Pancreas (tissue), 10 donors: ENCODE results near the gene ISY1. TPM values are rescaled to one million over a fixed set of nuclear protein-coding genes. Genes with fewer than 3 reads are reported as not detected.
A peak's percentile ranks its signal among the peaks of the same experiment; 100 is the strongest.

Experiments used
- ATAC-seq, 4 donors: fragments of 200-7000 bp; cut with Tn5 transposase; one replicate each; pipeline versions ENCODE4 v1.8.0 to v1.9.1; 2020; ENCODE audit warnings: mild to moderate bottlenecking in 4 of 4, moderate library complexity in 4 of 4
- DNase-seq, 6 donors: peaks; one replicate each; pipeline ENCODE4 v3.0.0-alpha.2; 2020
- FAIRE-seq: peaks from 2 replicates; lab custom pipeline; 2012; peaks lifted over from hg19 to GRCh38; lab: Jason Lieb, UNC
- H3K27ac ChIP-seq, 4 donors: fragments of 200-600 bp; sonication (generic); 1 replicate in 3 of 4; 2 replicates in 1 of 4; pipeline versions ENCODE4 v1.5.0 to v1.8.0; 2020
- H3K27me3 ChIP-seq, 4 donors: fragments of 200-600 bp; one replicate each; pipeline ENCODE4 v1.8.0; 2021
- H3K36me3 ChIP-seq, 3 donors: fragments of 200-600 bp; sonication (generic) in 1 of 3; one replicate each; pipeline versions ENCODE4 v1.5.0 to v1.8.0; 2020 to 2021
- H3K4me1 ChIP-seq, 3 donors: fragments of 200-600 bp; one replicate each; pipeline ENCODE4 v1.8.0; 2021
- H3K4me3 ChIP-seq, 4 donors: fragments of 200-600 bp; sonication (generic) in 2 of 4; one replicate each; pipeline versions ENCODE4 v1.5.0 to v1.8.0; 2020 to 2021
- H3K9me3 ChIP-seq, 4 donors: fragments of 200-600 bp; one replicate each; pipeline ENCODE4 v1.8.0; 2021
- WGBS, 2 donors: extraction: QIAGEN DNeasy Blood & Tissue Kit; methylation state at CpG; one replicate each; pipeline ENCODE4 v1.1.7; 2013; 5-methylcytosine and 5-hydroxymethylcytosine counted together
- intact Hi-C, 3 donors: fragments of 100-400 bp; cut with DNase I; formaldehyde crosslinking; loops; one replicate each; pipeline versions ENCODE4 v1.11.1 to v1.14.2; 2022
- polyA plus RNA-seq, 2 donors: library from polyadenylated mRNA; stranded (reverse); fragments of 200-250 nt; gene quantifications; one replicate each; pipeline ENCODE4 v1.2.3, GENCODE V29; 2013
- total RNA-seq, 6 donors: library from RNA; stranded (reverse); fragmentation: NEBNext Ultra II Directional in 4 of 6; extraction: Animal tissue kit (Norgen Biotek cat#: 25700) in 4 of 6; gene quantifications; one replicate each; pipeline versions ENCODE4 v1.2.1 to v1.2.4, GENCODE V29; 2021 to 2023
- TF ChIP-seq, protein P1 (sequence below), 4 donors: fragments of 200-600 bp; sonication (generic) in 3 of 4; IDR thresholded peaks; one replicate each; pipeline versions ENCODE4 v1.5.0 to v1.8.0; 2021; ENCODE audit warnings: antibody characterized with exemption in 4 of 4
- donor health status: healthy with polysubstance abuse.
- donor health status: DM: no; HTN: no; CAD: no; lungs with moderate emphysema.
- donor health status: DM: no; HTN: no; CAD: no.
- donor health status: control.
- donor health status: control.
- donor health status: Bipolar disorder and iron deficiency.
- donor health status: DM: yes; HTN: yes; CAD: no.
- donor health status: DM: no; HTN: no; CAD: no.
- donor health status: DM: no; HTN: no; CAD: no.
- donor health status: DM: yes; HTN: yes; CAD: no.

Gene ISY1
- total RNA-seq = 10 to 100 TPM in 5 of 6 donors, 1 to 10 TPM in 1; 9.2 to 17.2 (median 14.6) TPM
- 10 to 100 TPM; 11.3 to 11.6 TPM for polyA plus RNA-seq

DNA sequence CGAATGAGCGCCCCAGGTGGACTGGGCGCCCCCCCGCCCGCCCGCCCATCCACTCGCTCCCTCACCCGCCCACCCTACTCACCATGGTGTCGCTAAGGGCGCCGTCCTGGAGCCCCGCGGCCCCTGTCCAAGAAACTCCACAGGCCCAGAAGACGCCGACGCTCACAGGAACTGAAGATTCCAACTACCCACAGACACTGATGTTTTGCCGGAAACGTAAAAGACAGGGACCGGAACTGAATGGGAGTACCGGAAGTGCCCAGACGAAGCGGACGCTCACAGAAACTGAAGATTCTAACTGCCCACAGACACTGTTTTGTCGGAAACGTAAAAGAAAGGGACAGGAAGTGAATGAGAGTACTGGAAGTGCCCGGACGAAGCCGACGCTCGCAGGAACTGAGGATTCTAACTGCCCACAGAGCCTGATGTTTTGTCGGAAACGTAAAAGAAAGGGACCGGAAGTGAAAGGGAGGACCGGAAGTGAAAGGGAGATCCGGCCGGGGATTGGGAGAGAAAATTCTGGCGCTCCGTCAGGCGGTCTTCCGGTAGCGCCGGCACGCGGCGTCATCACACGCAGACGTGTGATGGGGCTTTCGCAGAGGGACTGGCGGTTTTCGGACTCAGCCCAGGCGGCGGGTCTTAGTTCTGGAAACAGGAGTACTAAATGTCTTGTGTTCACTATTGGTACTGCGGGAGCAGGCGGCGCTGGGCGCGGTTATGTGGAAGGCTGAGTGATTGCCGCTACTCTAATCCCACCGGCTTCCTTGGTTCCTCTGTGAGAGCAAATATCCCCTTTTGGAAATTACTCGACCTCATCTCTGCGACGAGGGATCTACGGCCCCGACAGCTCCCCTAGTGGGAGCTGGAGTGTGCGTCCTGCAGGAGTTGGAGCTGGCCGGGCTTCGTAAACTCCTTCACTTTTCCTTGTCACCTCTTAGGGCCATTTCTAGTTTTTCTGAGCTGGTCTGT lies at the start of gene ISY1:
TSS of gene ISY1 (minus strand) at position 173 of the 969 bp plus-strand sequence. CDS start at position 85, 88 bp downstream.
- peaks cover 0 to 32% (median 3%) of the 10 kb centered on the region in 3 donors for H3K36me3 ChIP-seq
- peaks cover 0 to 8% (median 0%) of the 10 kb centered on the region in 3 donors for H3K4me1 ChIP-seq
- FAIRE-seq = no peak
- H3K27me3 ChIP-seq = no peaks in the 10 kb centered on the region
- peak; percentile 89 to 97 (median 92) for ATAC-seq
- H3K4me3 ChIP-seq = peak within 1 kb of the TSS; percentile 45 to 78 (median 70)
- H3K27ac ChIP-seq = peak within 1 kb of the TSS; percentile 89 to 95 (median 92)
- intact Hi-C loops = no loop called here
- peak; percentile 84 to 91 (median 89) for DNase-seq
- 0% methylated on average over 67 of the region's 67 CpGs for WGBS, 2 donors
- TF ChIP-seq, protein P1, sequence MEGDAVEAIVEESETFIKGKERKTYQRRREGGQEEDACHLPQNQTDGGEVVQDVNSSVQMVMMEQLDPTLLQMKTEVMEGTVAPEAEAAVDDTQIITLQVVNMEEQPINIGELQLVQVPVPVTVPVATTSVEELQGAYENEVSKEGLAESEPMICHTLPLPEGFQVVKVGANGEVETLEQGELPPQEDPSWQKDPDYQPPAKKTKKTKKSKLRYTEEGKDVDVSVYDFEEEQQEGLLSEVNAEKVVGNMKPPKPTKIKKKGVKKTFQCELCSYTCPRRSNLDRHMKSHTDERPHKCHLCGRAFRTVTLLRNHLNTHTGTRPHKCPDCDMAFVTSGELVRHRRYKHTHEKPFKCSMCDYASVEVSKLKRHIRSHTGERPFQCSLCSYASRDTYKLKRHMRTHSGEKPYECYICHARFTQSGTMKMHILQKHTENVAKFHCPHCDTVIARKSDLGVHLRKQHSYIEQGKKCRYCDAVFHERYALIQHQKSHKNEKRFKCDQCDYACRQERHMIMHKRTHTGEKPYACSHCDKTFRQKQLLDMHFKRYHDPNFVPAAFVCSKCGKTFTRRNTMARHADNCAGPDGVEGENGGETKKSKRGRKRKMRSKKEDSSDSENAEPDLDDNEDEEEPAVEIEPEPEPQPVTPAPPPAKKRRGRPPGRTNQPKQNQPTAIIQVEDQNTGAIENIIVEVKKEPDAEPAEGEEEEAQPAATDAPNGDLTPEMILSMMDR (IDR thresholded peaks at IDR 0.05) = peak; percentile 31 to 61 (median 38)
- no peaks in the 10 kb centered on the region for H3K9me3 ChIP-seq

DNA sequence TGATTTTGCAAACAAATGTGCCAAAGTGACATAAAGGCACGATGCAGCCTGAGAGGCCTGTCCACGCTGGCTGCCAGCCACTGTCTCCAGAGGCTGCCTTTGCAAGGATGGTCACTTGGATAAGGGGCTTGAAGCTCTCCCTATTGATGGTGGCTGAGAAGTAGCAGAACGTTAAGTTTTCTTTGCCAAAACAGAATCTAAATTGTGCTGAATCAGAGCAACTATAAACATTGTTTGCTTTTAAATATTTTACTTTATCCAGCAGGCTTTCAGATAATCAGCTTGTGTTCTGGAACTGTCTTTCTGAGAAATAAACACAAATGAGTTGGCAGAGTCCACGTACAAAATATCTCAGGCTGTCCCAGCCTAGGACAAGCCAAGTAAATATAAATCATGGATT lies 46.6 kb upstream of the ISY1 start:
- Histone ChIP-seq H3K27ac (no peak overlapping the region), H3K27me3 (no peaks in the 10 kb centered on the region), H3K36me3 (no peaks in the 10 kb centered on the region), H3K9me3 (no peaks in the 10 kb centered on the region), H3K4me1 (peaks cover 0 to 6% (median 0%) of the 10 kb centered on the region in 3 donors), H3K4me3 (no peak overlapping the region)
- 41% methylated on average over 4 of the region's 4 CpGs for WGBS, 2 donors
- no peak for DNase-seq
- TF ChIP-seq, protein P1 (IDR thresholded peaks at IDR 0.05) = no peak
- ATAC-seq = no peak
- no peak for FAIRE-seq
- intact Hi-C loops = no loop called here

DNA sequence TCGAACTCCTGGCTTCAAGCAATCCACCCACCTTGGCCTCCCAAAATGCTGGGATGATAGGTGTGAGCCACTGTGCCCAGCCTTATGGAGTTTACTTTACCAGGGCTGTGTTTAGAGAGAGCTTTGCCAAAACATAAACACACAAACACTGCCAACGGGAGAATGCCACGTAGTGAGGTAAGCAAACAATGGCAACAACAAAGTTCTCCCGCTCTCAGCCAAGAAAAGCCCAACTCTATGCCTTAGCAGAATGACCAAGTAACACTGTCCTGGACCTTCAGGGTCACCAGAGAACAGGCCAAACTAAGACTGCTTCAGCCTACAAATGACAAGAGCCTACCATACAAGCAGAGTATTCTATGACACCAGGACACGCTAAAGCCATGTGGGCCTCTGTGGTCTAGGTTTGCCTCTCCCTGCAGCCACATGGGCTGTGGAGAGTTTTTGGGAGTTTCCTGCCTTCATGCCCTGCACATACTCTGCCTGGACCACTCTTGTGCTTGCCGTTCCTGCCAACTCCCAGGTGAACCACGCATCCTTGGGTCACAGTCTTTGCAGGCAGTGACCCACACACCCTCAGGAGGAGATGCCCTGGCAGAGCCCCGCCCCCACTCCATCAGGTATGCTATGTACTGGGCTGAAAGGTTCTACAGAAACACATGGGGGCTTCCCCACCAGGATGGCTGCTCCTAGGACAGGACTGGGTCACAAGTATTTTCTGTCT lies 44.4 kb upstream of the ISY1 start:
- intact Hi-C loops = no loop called here
- no peak for ATAC-seq

DNA sequence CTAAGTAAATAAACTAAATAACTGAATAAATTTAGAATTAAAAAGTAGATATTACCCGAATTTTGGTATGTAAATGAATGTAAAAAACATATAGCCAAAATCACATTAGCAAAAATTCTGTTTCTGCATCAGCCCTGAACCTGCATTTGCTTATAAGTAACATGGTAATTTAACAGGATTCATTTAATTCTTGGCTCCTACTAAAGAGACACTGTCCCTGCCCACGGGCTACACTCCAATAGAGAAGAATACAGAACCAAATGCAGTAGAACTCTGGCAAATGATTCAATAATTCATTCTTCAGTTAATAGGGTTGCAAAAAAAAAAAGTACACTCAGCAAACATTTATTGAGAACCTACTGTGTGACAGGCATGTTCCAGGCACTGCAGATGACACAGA lies 43.6 kb upstream of the ISY1 start:
- Histone ChIP-seq H3K27ac (no peak overlapping the region), H3K27me3 (no peaks in the 10 kb centered on the region), H3K4me1 (no peaks in the 10 kb centered on the region), H3K36me3 (no peaks in the 10 kb centered on the region), H3K4me3 (no peak overlapping the region), H3K9me3 (no peaks in the 10 kb centered on the region)
- DNase-seq (no peak), FAIRE-seq (no peak), ATAC-seq (no peak)
- WGBS, 2 donors = 71 to 83% methylated on average over 2 of the region's 2 CpGs
- intact Hi-C loops = no loop called here
- TF ChIP-seq, protein P1 (IDR thresholded peaks at IDR 0.05) = no peak

More for the DNA sequence above, 44.4 kb upstream of the ISY1 start:
- Histone ChIP-seq H3K27me3 (no peaks in the 10 kb centered on the region), H3K9me3 (no peaks in the 10 kb centered on the region), H3K27ac (no peak overlapping the region), H3K36me3 (no peaks in the 10 kb centered on the region), H3K4me1 (no peaks in the 10 kb centered on the region), H3K4me3 (no peak overlapping the region)
- 75 to 79% methylated on average over 8 of the region's 8 CpGs for WGBS, 2 donors
- DNase-seq (no peak), FAIRE-seq (no peak)
- TF ChIP-seq, protein P1 (IDR thresholded peaks at IDR 0.05) = no peak
